T-helper 2 cell treated with Interferon-gamma antibody and Interleukin-4, amounts not matched to agents 5 μg/mL and 100 μg/mL, for 36 hours (primary cell): ENCODE data around the gene PALLD.
A peak's percentile ranks its signal among the peaks of the same experiment; 100 is the strongest.

Source experiments
- DNase-seq: peaks from one replicate; pipeline ENCODE4 v3.0.0; 2021; ENCODE audit warnings: low spot score
- H3K27ac Mint-ChIP-seq: one replicate; pipeline ENCODE4 v1.8.0; 2021; ENCODE audit warnings: mild to moderate bottlenecking, mixed read lengths
- H3K27me3 Mint-ChIP-seq: one replicate; pipeline ENCODE4 v1.8.0; 2021; ENCODE audit warnings: low read depth, mixed read lengths
- H3K36me3 Mint-ChIP-seq: one replicate; pipeline ENCODE4 v1.8.0; 2021; ENCODE audit warnings: low read depth, mixed read lengths
- H3K4me1 Mint-ChIP-seq: one replicate; pipeline ENCODE4 v1.8.0; 2021; ENCODE audit warnings: low read depth, mixed read lengths
- H3K4me3 Mint-ChIP-seq: one replicate; pipeline ENCODE4 v1.8.0; 2022; ENCODE audit warnings: mild to moderate bottlenecking, moderate library complexity, mixed read lengths
- H3K9me3 Mint-ChIP-seq: one replicate; pipeline ENCODE4 v1.8.0; 2021; ENCODE audit warnings: mixed read lengths

Gene PALLD

GRCh38 chr4:168822481-168822880 lies 325.6 kb downstream of the PALLD start:
- Mint-ChIP-seq H3K9me3 (no peaks in the 10 kb centered on the region), H3K27me3 (peaks cover 32% of the 10 kb centered on the region), H3K36me3 (no peaks in the 10 kb centered on the region), H3K4me3 (no peak overlapping the region), H3K27ac (no peak overlapping the region), H3K4me1 (no peaks in the 10 kb centered on the region)
- no peak for DNase-seq

- Mint-ChIP-seq H3K4me3 (no peak overlapping the region), H3K27me3 (peaks cover 18% of the 10 kb centered on the region), H3K27ac (no peak overlapping the region), H3K36me3 (no peaks in the 10 kb centered on the region), H3K9me3 (no peaks in the 10 kb centered on the region), H3K4me1 (no peaks in the 10 kb centered on the region)
- no peak for DNase-seq
Measured at GRCh38 chr4:168825975-168826374, 329.1 kb downstream of the PALLD start.

GRCh38 chr4:168826620-168827019 lies 329.8 kb downstream of the PALLD start:
- no peak overlapping the region for H3K4me3 Mint-ChIP-seq
- H3K27me3 Mint-ChIP-seq = peaks cover 24% of the 10 kb centered on the region
- H3K27ac Mint-ChIP-seq = no peak overlapping the region
- no peak for DNase-seq
- H3K9me3 Mint-ChIP-seq = no peaks in the 10 kb centered on the region
- H3K4me1 Mint-ChIP-seq = peaks cover 4% of the 10 kb centered on the region
- no peaks in the 10 kb centered on the region for H3K36me3 Mint-ChIP-seq

GRCh38 chr4:168830777-168831512 lies 334.1 kb downstream of the PALLD start:
- Mint-ChIP-seq H3K4me1 (peaks cover 10% of the 10 kb centered on the region), H3K4me3 (peak overlapping the region; percentile 88), H3K27me3 (peaks cover 44% of the 10 kb centered on the region), H3K9me3 (no peaks in the 10 kb centered on the region), H3K27ac (peak overlapping the region; percentile 70), H3K36me3 (peaks cover 1% of the 10 kb centered on the region)
- no peak for DNase-seq

- Mint-ChIP-seq H3K9me3 (no peaks in the 10 kb centered on the region), H3K4me1 (peaks cover 14% of the 10 kb centered on the region), H3K27ac (peak overlapping the region; percentile 70), H3K4me3 (peak overlapping the region; percentile 88), H3K27me3 (peaks cover 45% of the 10 kb centered on the region), H3K36me3 (peaks cover 1% of the 10 kb centered on the region)
- DNase-seq = no peak
Measured at GRCh38 chr4:168831585-168831918, 334.7 kb downstream of the PALLD start.

GRCh38 chr4:168831919-168832762 lies 335.3 kb downstream of the PALLD start:
- Mint-ChIP-seq H3K4me3 (peak overlapping the region; percentile 88), H3K27me3 (peaks cover 42% of the 10 kb centered on the region), H3K36me3 (peaks cover 1% of the 10 kb centered on the region), H3K4me1 (peaks cover 19% of the 10 kb centered on the region), H3K27ac (peak overlapping the region; percentile 31), H3K9me3 (no peaks in the 10 kb centered on the region)
- DNase-seq = peak; percentile 72

GRCh38 chr4:168832763-168833575 lies 336.1 kb downstream of the PALLD start:
- Mint-ChIP-seq H3K4me1 (peaks cover 22% of the 10 kb centered on the region), H3K27me3 (peaks cover 41% of the 10 kb centered on the region), H3K36me3 (peaks cover 1% of the 10 kb centered on the region), H3K9me3 (no peaks in the 10 kb centered on the region), H3K4me3 (peak overlapping the region; percentile 88), H3K27ac (no peak overlapping the region)
- no peak for DNase-seq

- Mint-ChIP-seq H3K27me3 (peaks cover 41% of the 10 kb centered on the region), H3K4me1 (peaks cover 22% of the 10 kb centered on the region), H3K36me3 (peaks cover 1% of the 10 kb centered on the region), H3K4me3 (peak overlapping the region; percentile 74), H3K27ac (no peak overlapping the region), H3K9me3 (no peaks in the 10 kb centered on the region)
- no peak for DNase-seq
Measured at GRCh38 chr4:168833881-168834280, 337.0 kb downstream of the PALLD start.

GRCh38 chr4:168835880-168836454 lies 339.1 kb downstream of the PALLD start:
- Mint-ChIP-seq H3K4me3 (no peak overlapping the region), H3K27me3 (peaks cover 35% of the 10 kb centered on the region), H3K9me3 (no peaks in the 10 kb centered on the region), H3K4me1 (peaks cover 37% of the 10 kb centered on the region), H3K36me3 (peaks cover 1% of the 10 kb centered on the region), H3K27ac (no peak overlapping the region)
- no peak for DNase-seq

GRCh38 chr4:168836490-168836889 lies 339.6 kb downstream of the PALLD start:
- H3K9me3 Mint-ChIP-seq = no peaks in the 10 kb centered on the region
- peaks cover 30% of the 10 kb centered on the region for H3K27me3 Mint-ChIP-seq
- no peak overlapping the region for H3K27ac Mint-ChIP-seq
- H3K4me1 Mint-ChIP-seq = peaks cover 39% of the 10 kb centered on the region
- DNase-seq = no peak
- no peak overlapping the region for H3K4me3 Mint-ChIP-seq
- H3K36me3 Mint-ChIP-seq = peaks cover 2% of the 10 kb centered on the region

GRCh38 chr4:168837922-168838321 lies 341.1 kb downstream of the PALLD start:
- Mint-ChIP-seq H3K4me1 (peaks cover 47% of the 10 kb centered on the region), H3K27ac (no peak overlapping the region), H3K9me3 (no peaks in the 10 kb centered on the region), H3K27me3 (peaks cover 24% of the 10 kb centered on the region), H3K36me3 (peaks cover 4% of the 10 kb centered on the region), H3K4me3 (no peak overlapping the region)
- no peak for DNase-seq

GRCh38 chr4:168839758-168840391 lies 343.0 kb downstream of the PALLD start:
- no peaks in the 10 kb centered on the region for H3K9me3 Mint-ChIP-seq
- no peak overlapping the region for H3K27ac Mint-ChIP-seq
- peaks cover 4% of the 10 kb centered on the region for H3K36me3 Mint-ChIP-seq
- H3K4me1 Mint-ChIP-seq = peaks cover 42% of the 10 kb centered on the region
- no peak for DNase-seq
- H3K4me3 Mint-ChIP-seq = no peak overlapping the region
- H3K27me3 Mint-ChIP-seq = peaks cover 8% of the 10 kb centered on the region

- Mint-ChIP-seq H3K4me3 (no peak overlapping the region), H3K27ac (no peak overlapping the region), H3K4me1 (peaks cover 42% of the 10 kb centered on the region), H3K9me3 (no peaks in the 10 kb centered on the region), H3K27me3 (peaks cover 6% of the 10 kb centered on the region), H3K36me3 (peaks cover 4% of the 10 kb centered on the region)
- DNase-seq = no peak
Measured at GRCh38 chr4:168840392-168840763, 343.5 kb downstream of the PALLD start.
